IPS-15b (cell line): Measurements from ENCODE around the gene NIM1K.
"Not testable (repeated sequence)": the region's sequence is repeated elsewhere in the genome, so short reads cannot be mapped to it uniquely, and the experiment has no call there.

Experiments used
- H3K27me3 ChIP-seq: one replicate; pipeline ENCODE4 v1.6.1; 2013; ENCODE audit warnings: low read length; ENCODE audit not compliant: control insufficient read depth, insufficient read depth
- H3K36me3 ChIP-seq: one replicate; pipeline ENCODE4 v1.6.1; 2013; ENCODE audit warnings: low read length; ENCODE audit not compliant: control insufficient read depth, insufficient read depth
- H3K4me1 ChIP-seq: one replicate; pipeline ENCODE4 v1.6.1; 2013; ENCODE audit warnings: mild to moderate bottlenecking, low read length; ENCODE audit not compliant: control insufficient read depth, insufficient read depth
- H3K4me3 ChIP-seq: one replicate; pipeline ENCODE4 v1.5.1; 2013; ENCODE audit warnings: low read depth, low read length
- H3K9ac ChIP-seq: one replicate; pipeline ENCODE4 v1.6.1; 2013; ENCODE audit warnings: low read depth, mild to moderate bottlenecking, low read length
- H3K9me3 ChIP-seq: one replicate; pipeline ENCODE4 v1.6.1; 2013; ENCODE audit warnings: mild to moderate bottlenecking, low read length; ENCODE audit not compliant: control insufficient read depth, insufficient read depth

NIM1K gene

GRCh38 chr5:43309637-43310036 is 117.6 kb downstream of the NIM1K start:
- no peak overlapping the region for H3K4me3 ChIP-seq
- H3K4me1 ChIP-seq = peaks cover 12% of the 10 kb centered on the region
- H3K27me3 ChIP-seq = no peaks in the 10 kb centered on the region
- H3K36me3 ChIP-seq = no peaks in the 10 kb centered on the region
- H3K9ac ChIP-seq = no peak overlapping the region
- H3K9me3 ChIP-seq = no peaks in the 10 kb centered on the region

- Histone ChIP-seq H3K9ac (peak overlapping the region; percentile 32), H3K9me3 (no peaks in the 10 kb centered on the region), H3K4me1 (peaks cover 12% of the 10 kb centered on the region), H3K4me3 (peak overlapping the region; percentile 96), H3K36me3 (no peaks in the 10 kb centered on the region), H3K27me3 (no peaks in the 10 kb centered on the region)
Measured at GRCh38 chr5:43312076-43312661, 120.1 kb downstream of the NIM1K start.

GRCh38 chr5:43312699-43313034 is 120.6 kb downstream of the NIM1K start:
- no peaks in the 10 kb centered on the region for H3K27me3 ChIP-seq
- peak overlapping the region; percentile 96 for H3K4me3 ChIP-seq
- peaks cover 12% of the 10 kb centered on the region for H3K4me1 ChIP-seq
- H3K9ac ChIP-seq = peak overlapping the region; percentile 72
- H3K9me3 ChIP-seq = no peaks in the 10 kb centered on the region
- H3K36me3 ChIP-seq = no peaks in the 10 kb centered on the region

GRCh38 chr5:43313035-43313853 is 121.2 kb downstream of the NIM1K start, which contains the start of gene HMGCS1:
HMGCS1 (minus strand) TSS chr5:43313412; CDS start chr5:43298965, 14,447 bp downstream.
- H3K4me1 ChIP-seq = peaks cover 12% of the 10 kb centered on the region

GRCh38 chr5:43313854-43314457 is 121.9 kb downstream of the NIM1K start:
- Histone ChIP-seq H3K27me3 (no peaks in the 10 kb centered on the region), H3K9me3 (no peaks in the 10 kb centered on the region), H3K4me1 (peaks cover 12% of the 10 kb centered on the region), H3K9ac (no peak overlapping the region), H3K36me3 (no peaks in the 10 kb centered on the region), H3K4me3 (peak overlapping the region; percentile 27)

More at GRCh38 chr5:43313035-43313853, 121.2 kb downstream of the NIM1K start, which contains the start of gene HMGCS1:
- Histone ChIP-seq H3K4me3 (peak within 1 kb of the TSS; percentile 96), H3K9ac (peak within 1 kb of the TSS; percentile 72), H3K9me3 (no peaks in the 10 kb centered on the region), H3K27me3 (no peaks in the 10 kb centered on the region), H3K36me3 (no peaks in the 10 kb centered on the region)

DNA sequence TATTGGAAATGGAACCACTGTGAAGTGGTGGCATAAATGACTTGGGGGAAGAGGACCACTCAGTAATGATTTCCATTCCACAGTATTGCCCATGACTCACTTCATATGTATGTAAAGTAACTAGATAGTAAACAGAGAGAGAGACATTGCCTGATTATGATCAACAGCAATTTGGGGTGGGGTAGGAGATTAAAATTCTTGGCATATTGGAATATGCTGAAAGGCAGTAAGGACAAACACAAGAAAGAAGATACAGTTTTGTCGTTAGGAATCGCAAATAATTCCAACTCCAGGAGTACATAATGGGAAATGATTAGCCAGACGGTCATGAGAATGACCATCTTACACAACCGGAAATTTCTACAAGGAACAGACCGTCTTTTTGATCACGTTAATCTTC is 122.7 kb downstream of the NIM1K start:
- no peak overlapping the region for H3K9ac ChIP-seq
- no peaks in the 10 kb centered on the region for H3K36me3 ChIP-seq
- H3K4me1 ChIP-seq = peaks cover 8% of the 10 kb centered on the region
- no peaks in the 10 kb centered on the region for H3K9me3 ChIP-seq
- H3K4me3 ChIP-seq = no peak overlapping the region
- no peaks in the 10 kb centered on the region for H3K27me3 ChIP-seq

DNA sequence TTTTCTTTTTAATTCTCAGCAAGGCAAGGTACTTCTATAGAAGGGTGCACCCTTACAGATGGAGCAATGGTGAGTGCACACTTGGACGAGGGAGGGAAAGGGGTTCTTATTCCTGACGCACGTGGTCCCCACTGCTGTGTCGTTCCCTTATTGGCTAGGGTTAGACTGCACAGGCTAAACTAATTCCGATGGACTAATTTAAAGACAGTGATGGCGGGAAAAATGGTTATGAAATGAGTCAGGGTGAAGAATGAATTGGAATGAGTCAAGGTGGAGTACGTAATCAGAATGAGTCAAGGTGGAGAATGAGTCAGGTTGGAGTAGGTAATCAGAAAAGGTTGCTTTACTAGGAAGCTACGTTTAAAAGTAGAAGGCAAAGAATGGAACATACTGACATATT is 123.2 kb downstream of the NIM1K start:
- H3K27me3 ChIP-seq = no peaks in the 10 kb centered on the region
- no peaks in the 10 kb centered on the region for H3K9me3 ChIP-seq
- no peak overlapping the region for H3K4me3 ChIP-seq
- peaks cover 8% of the 10 kb centered on the region for H3K4me1 ChIP-seq
- H3K36me3 ChIP-seq = no peaks in the 10 kb centered on the region
- H3K9ac ChIP-seq = no peak overlapping the region

GRCh38 chr5:43315682-43316081 is 123.7 kb downstream of the NIM1K start:
- Histone ChIP-seq H3K9me3 (no peaks in the 10 kb centered on the region), H3K9ac (no peak overlapping the region), H3K27me3 (no peaks in the 10 kb centered on the region), H3K4me1 (peaks cover 8% of the 10 kb centered on the region), H3K36me3 (no peaks in the 10 kb centered on the region), H3K4me3 (no peak overlapping the region)

- Histone ChIP-seq H3K9me3 (no peaks in the 10 kb centered on the region), H3K36me3 (no peaks in the 10 kb centered on the region), H3K9ac (no peak overlapping the region), H3K4me3 (no peak overlapping the region), H3K27me3 (no peaks in the 10 kb centered on the region), H3K4me1 (peaks cover 8% of the 10 kb centered on the region)
Measured at GRCh38 chr5:43316421-43316820, 124.4 kb downstream of the NIM1K start.

- Histone ChIP-seq H3K4me1 (no peaks in the 10 kb centered on the region), H3K9me3 (no peaks in the 10 kb centered on the region), H3K27me3 (no peaks in the 10 kb centered on the region), H3K4me3 (no peak overlapping the region), H3K9ac (no peak overlapping the region), H3K36me3 (no peaks in the 10 kb centered on the region)
Measured at GRCh38 chr5:43320846-43321245, 128.8 kb downstream of the NIM1K start.

- H3K4me1 ChIP-seq, H3K9me3 ChIP-seq: not testable (repeated sequence)
Measured at GRCh38 chr5:43323488-43323887, 131.5 kb downstream of the NIM1K start.

DNA sequence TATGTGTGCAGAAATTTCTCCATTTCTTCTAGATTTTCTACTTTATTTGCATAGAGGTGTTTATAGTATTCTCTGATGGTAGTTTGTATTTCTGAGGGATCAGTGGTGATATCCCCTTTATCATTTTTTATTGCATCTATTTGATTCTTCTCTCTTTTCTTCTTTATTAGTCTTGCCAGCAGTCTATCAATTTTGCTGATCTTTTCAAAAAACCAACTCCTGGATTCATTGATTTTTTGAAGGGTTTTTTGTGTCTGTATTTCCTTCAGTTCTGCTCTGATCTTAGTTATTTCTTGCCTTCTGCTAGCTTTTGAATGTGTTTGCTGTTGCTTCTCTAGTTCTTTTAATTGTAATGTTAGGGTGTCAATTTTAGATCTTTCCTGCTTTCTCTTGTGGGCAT is 133.6 kb downstream of the NIM1K start:
- not testable (repeated sequence) for H3K4me3 ChIP-seq, H3K27me3 ChIP-seq, H3K36me3 ChIP-seq, H3K4me1 ChIP-seq, H3K9ac ChIP-seq, H3K9me3 ChIP-seq

More at GRCh38 chr5:43323488-43323887, 131.5 kb downstream of the NIM1K start:
- H3K27me3 ChIP-seq, H3K4me3 ChIP-seq, H3K36me3 ChIP-seq, H3K9ac ChIP-seq: not testable (repeated sequence)
